SH-SY5Y (cell line): ENCODE data around the gene CCNJ.

Experiments
- GATA2 ChIP-seq: IDR thresholded peaks from 2 replicates; pipeline ENCODE4 v1.6.1; 2011; ENCODE audit warnings: mild to moderate bottlenecking, low read depth, low read length
- GATA3 ChIP-seq: IDR thresholded peaks from 2 replicates; pipeline ENCODE4 v1.6.1; 2011; ENCODE audit warnings: low read depth, mild to moderate bottlenecking, low read length, moderate library complexity

The CCNJ gene

DNA sequence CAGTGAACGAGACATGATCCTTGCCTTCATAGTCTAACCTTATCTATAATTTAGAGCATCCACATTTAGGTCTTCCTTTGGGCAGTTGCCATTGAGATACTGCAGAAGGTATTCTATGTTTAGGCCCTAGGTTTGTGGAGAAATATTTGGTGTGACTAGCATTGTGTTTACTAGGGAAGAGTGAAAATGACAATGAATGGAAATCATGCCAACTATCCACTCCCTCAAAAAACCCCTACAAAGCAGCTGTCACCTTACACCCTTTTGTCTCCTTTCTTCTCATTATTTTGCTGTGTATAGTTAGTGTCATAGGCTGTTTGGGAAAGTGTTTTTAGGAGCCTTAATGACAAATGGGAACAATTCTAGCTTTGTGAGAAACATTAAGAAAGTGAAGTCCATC is 3.2 kb downstream of the CCNJ start:
- TF ChIP-seq GATA3 (no peak), GATA2 (no peak)

- no peak for TF ChIP-seq GATA3
- TF ChIP-seq GATA2 = no peak
Observed at GRCh38 chr10:96047004-96047649, 3.7 kb downstream of the CCNJ start.

DNA sequence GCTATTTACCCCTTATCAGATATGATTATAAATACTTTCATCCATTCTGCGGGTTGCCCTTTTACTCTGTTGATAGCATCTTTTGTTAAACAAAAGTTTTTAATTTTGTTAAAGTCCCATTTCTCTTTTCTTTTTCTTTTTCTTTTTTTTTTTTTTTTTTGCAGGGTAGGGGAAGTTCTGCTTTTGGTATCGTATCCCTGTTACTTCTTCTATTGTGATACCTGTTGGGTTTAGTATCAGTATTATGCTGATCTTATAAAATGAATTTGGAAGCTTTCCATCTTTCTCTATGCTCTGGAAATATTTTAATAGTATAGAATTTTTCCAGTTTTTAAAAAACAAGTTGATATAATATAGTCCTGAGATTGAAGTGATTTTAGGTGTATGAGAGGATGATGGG is 6.0 kb downstream of the CCNJ start:
- TF ChIP-seq GATA2 (no peak), GATA3 (no peak)

GRCh38 chr10:96053985-96054384 is 10.6 kb downstream of the CCNJ start:
- TF ChIP-seq GATA2 (no peak), GATA3 (no peak)

DNA sequence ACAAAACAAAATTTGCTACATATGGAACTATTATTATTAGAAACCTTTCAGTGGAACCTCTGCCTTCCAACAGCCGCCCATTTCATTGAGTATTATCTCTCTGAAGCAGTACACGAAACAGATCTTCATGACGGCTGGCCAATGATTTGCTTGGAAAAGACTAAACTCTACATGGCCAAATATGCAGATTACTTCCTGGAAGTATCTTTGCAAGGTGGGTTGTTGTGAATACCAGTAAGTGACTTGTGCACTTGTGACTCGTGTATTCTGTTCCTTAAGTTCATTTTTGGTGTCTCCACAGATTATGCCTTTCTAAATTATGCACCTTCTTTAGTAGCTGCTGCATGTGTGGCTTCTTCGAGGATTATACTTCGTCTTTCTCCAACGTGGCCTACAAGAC is 13.4 kb downstream of the CCNJ start:
- TF ChIP-seq GATA2 (no peak), GATA3 (no peak)

GRCh38 chr10:96061232-96061631 is 17.8 kb downstream of the CCNJ start:
- no peak for TF ChIP-seq GATA2
- TF ChIP-seq GATA3 = no peak

GRCh38 chr10:96072674-96073073 is 29.3 kb downstream of the CCNJ start:
- TF ChIP-seq GATA2 = no peak
- no peak for TF ChIP-seq GATA3

DNA sequence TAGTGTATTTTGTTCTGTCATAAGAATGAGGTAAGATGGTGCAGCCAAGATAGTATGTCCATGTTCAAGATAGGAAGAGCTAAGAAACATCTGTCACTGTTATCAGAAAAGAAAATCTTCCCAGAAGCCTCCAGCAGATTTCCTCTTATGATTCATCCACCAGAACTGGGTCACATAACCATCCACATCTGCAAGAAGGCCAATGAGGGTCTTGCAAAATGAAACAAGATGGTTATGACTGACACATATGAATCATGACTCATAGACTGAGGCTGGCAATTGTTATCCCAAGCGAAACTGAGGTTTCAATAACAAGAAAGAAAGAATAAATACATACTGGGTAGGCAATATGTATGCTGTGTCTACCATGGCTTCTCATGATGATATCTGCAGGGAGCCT is 30.3 kb downstream of the CCNJ start:
- TF ChIP-seq GATA3 (no peak), GATA2 (no peak)

DNA sequence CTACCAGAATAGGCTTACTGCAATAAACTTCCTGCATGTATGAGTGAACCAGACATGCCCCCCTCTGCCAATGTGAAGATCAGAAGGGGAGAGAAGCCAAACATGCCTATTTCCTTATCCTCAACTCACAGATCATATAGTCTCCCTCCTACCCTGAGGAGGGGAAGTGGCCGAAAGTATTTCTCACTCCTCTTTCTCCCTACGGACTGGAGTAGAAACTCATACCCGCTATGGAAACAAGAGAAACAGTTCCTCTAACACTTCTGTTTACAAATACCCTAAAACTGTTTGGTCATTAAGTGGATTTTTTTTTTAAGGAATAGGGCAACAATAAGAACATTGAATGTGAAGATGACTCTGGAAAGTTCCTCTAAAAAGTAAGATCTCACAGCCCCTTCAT is 31.4 kb downstream of the CCNJ start:
- TF ChIP-seq GATA2 (no peak), GATA3 (no peak)

DNA sequence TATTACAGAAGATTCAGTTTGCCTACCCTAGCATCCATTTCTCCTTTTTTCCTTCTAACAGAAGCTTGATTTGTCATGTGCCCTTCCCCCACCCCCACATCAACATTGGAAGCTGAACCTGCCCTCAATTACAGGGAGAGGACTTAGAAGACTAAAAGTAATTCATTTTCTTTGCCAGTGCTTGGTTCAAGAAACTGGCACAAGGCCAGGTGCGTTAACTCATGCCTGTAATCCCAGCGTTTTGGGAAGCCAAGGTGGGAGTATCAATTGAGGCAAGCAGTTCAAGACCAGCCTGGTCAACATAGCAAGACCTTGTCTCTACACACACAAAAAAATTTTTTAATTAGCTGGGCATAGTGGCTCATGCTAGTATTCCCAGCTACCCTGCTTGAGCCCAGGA is 32.6 kb downstream of the CCNJ start:
- TF ChIP-seq GATA3 (no peak), GATA2 (no peak)

DNA sequence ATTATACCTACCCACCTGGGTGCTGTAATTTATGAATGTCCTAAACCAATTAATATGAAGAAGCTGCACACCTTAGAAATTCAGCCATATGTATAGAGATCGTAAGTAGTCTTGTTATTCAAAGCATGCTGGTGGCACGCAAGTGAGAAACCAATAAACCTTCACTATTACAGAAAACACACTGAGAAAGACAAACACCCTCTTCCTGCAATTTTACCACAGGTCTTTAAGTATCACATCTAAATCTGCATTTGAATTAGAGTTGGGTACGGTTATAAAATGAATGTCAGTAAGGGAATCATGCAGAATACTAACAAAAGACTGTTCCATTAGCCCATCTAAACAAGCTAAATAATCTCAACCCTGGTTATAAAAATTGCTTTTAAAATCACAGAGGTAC is 33.8 kb downstream of the CCNJ start:
- no peak for TF ChIP-seq GATA3

DNA sequence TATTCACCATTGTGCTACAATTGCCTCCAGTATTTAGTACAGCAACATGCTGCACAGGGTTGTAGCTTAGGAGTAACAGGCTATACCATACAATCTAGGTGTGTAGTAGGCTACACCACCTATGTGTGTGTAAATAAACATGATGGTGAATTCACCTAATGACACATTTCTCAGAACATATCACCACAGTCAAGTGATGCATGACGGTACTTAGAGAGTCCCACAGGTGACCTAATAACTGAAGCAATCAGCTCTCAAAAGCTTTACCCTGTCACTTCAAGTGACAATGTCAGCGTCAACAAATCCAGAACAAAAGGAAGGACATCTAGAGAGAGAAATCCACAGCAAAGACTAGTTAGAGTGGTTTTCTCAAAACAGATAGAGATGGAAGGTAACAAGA is 38.8 kb downstream of the CCNJ start:
- no peak for TF ChIP-seq GATA2
- no peak for TF ChIP-seq GATA3

DNA sequence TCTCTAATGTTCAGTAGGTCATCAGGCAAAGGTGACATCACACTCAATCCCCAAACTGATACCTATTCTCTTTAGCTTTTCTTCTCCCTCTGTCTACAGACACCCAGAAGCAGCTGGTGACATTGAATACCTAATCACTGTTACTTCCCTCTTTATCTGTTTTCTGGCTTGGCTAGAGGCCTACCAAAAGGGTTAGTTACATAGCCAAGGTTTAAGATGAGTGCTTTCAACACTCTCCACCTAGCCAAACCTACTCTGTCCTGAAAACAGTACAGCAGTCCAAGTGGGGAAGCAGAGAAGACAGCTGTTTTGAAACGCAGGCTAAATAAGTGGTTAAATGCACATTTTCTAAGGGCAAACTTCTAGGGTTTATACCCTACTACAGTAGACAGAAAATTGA is 39.4 kb downstream of the CCNJ start:
- TF ChIP-seq GATA2 = no peak
- no peak for TF ChIP-seq GATA3

DNA sequence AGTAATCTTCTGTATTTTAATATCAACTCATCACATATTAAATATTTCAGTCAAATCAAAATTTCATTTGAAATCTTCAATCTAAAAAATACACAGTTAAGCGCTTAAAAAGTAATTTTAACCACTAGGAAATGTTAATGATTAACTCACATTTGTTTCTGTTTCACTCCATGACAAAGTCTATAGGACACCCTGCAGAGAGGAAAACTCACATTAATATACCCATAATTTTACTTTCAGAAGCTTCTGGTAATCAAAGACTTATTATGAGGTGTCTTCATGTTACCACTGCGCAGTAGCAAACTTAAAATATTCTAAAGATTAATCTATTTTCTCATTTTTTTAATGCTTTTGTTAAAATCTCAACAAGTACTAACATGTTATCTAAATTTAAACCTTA is 45.7 kb downstream of the CCNJ start:
- TF ChIP-seq GATA3 = no peak
- TF ChIP-seq GATA2 = no peak

DNA sequence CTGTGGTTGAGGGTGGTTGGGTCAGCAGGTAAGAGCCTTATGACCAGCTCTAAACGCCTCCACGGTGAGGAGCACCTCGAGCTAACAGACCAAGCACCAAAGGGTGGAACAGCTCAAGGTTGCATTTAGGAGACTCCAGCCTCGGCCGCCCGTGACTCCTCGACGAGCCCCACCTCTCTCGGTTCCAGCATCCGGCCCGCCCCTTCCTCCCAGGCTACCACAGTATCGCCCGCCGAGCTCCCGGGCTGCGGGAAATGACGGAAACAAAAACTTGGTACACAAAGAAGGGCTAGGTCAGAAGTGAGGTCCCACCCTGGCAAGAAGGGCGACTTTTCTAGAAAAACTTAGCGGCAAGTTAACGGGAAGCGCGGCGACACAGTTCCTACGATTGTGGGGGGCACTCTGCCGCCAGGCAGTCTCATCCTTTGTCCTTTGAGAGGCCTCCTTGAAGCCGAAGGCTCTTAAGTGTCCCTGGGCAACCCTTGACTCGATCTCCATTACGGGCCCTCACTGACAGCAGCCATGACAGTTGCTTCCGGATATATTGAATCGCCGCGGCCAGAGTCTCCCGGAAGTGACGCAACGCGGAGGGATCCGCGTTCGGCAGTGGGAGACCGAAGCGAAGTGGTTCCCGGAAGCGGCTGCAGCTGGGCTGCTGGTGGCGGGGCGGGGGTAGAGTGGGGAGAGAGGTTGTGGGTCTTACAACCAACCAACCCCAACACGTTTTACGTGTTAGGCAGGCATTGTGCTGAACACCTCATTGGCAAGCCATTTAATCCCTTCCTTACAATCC is 46.5 kb downstream of the CCNJ start:
- TF ChIP-seq GATA3 = no peak
- no peak for TF ChIP-seq GATA2
